ENCODE data around the gene IQSEC1.

Gene IQSEC1

GRCh38 chr3:12918231-12918630 is 155.0 kb downstream of the IQSEC1 start:
- no peak for TF ChIP-seq CEBPB (IDR thresholded peaks at IDR 0.05)
- TF ChIP-seq RAD21 (IDR thresholded peaks at IDR 0.05; ENCODE audit: low read depth), result no peak
- no peak for TF ChIP-seq TEAD4 (IDR thresholded peaks at IDR 0.05)
- TF ChIP-seq CREB1 (IDR thresholded peaks at IDR 0.05; ENCODE audit: low read depth), result no peak
- TF ChIP-seq NFIC (IDR thresholded peaks at IDR 0.05), result no peak
- TF ChIP-seq MAX (IDR thresholded peaks at IDR 0.05), result no peak
- no peak for TF ChIP-seq YY1 (IDR thresholded peaks at IDR 0.05; ENCODE audit: low read depth)
- TF ChIP-seq FOXM1 (IDR thresholded peaks at IDR 0.05; ENCODE audit: borderline replicate concordance, low read depth), result no peak
- TF ChIP-seq TAF1 (IDR thresholded peaks at IDR 0.05; ENCODE audit: low read depth), result no peak
- no peak for TF ChIP-seq ZBTB7A (IDR thresholded peaks at IDR 0.05; ENCODE audit: low read depth)
- no peak for TF ChIP-seq EGR1 (IDR thresholded peaks at IDR 0.05)

GRCh38 chr3:12916159-12916558 is 157.1 kb downstream of the IQSEC1 start:
- TF ChIP-seq TAF1 (IDR thresholded peaks at IDR 0.05; ENCODE audit: low read depth) (no peak), MAX (IDR thresholded peaks at IDR 0.05) (no peak), CEBPB (IDR thresholded peaks at IDR 0.05) (no peak), TCF12 (IDR thresholded peaks at IDR 0.05; ENCODE audit: low read depth) (no peak), ZBTB7A (IDR thresholded peaks at IDR 0.05; ENCODE audit: low read depth) (no peak), EP300 (IDR thresholded peaks at IDR 0.05; ENCODE audit: borderline replicate concordance) (no peak), REST (IDR thresholded peaks at IDR 0.05; ENCODE audit: low read depth) (no peak)

- TF ChIP-seq USF1 (IDR thresholded peaks at IDR 0.05) (no peak), REST (IDR thresholded peaks at IDR 0.05; ENCODE audit: low read depth) (no peak), CEBPB (IDR thresholded peaks at IDR 0.05) (no peak), EGR1 (IDR thresholded peaks at IDR 0.05) (no peak), NFIC (IDR thresholded peaks at IDR 0.05) (no peak), FOXM1 (IDR thresholded peaks at IDR 0.05; ENCODE audit: borderline replicate concordance, low read depth) (no peak), TEAD4 (IDR thresholded peaks at IDR 0.05) (no peak), TCF12 (IDR thresholded peaks at IDR 0.05; ENCODE audit: low read depth) (no peak), ZBTB7A (IDR thresholded peaks at IDR 0.05; ENCODE audit: low read depth) (no peak), EP300 (IDR thresholded peaks at IDR 0.05; ENCODE audit: borderline replicate concordance) (no peak), MAX (IDR thresholded peaks at IDR 0.05) (no peak)
Observed at GRCh38 chr3:12914088-12914487, 159.1 kb downstream of the IQSEC1 start.

GRCh38 chr3:12911881-12912415 is 161.3 kb downstream of the IQSEC1 start:
- TF ChIP-seq TEAD4 (IDR thresholded peaks at IDR 0.05) (no peak), NFIC (IDR thresholded peaks at IDR 0.05) (no peak), TAF1 (IDR thresholded peaks at IDR 0.05; ENCODE audit: low read depth) (no peak), MAX (IDR thresholded peaks at IDR 0.05) (no peak)

GRCh38 chr3:12910356-12911099 is 162.7 kb downstream of the IQSEC1 start:
- no peak for TF ChIP-seq RAD21 (IDR thresholded peaks at IDR 0.05; ENCODE audit: low read depth)
- TF ChIP-seq EP300 (IDR thresholded peaks at IDR 0.05; ENCODE audit: borderline replicate concordance), result no peak
- TF ChIP-seq USF1 (IDR thresholded peaks at IDR 0.05), result no peak
- no peak for TF ChIP-seq MAX (IDR thresholded peaks at IDR 0.05)
- TF ChIP-seq YY1 (IDR thresholded peaks at IDR 0.05; ENCODE audit: low read depth), result no peak
- no peak for TF ChIP-seq TAF1 (IDR thresholded peaks at IDR 0.05; ENCODE audit: low read depth)
- TF ChIP-seq CREB1 (IDR thresholded peaks at IDR 0.05; ENCODE audit: low read depth), result no peak
- TF ChIP-seq TCF12 (IDR thresholded peaks at IDR 0.05; ENCODE audit: low read depth), result no peak
- no peak for TF ChIP-seq CEBPB (IDR thresholded peaks at IDR 0.05)
- no peak for TF ChIP-seq REST (IDR thresholded peaks at IDR 0.05; ENCODE audit: low read depth)
- no peak for TF ChIP-seq NFIC (IDR thresholded peaks at IDR 0.05)
- TF ChIP-seq EGR1 (IDR thresholded peaks at IDR 0.05), result no peak
- TF ChIP-seq FOXM1 (IDR thresholded peaks at IDR 0.05; ENCODE audit: borderline replicate concordance, low read depth), result no peak

Measured in Ishikawa (cell line).